Measurements from ENCODE around the gene PDGFB. TPM values are rescaled to one million over a fixed set of nuclear protein-coding genes. Genes with fewer than 3 reads are reported as not detected.

PDGFB gene
- total and polyA plus RNA-seq, 10 donors: 1.7 to 20.5 (median 8.5) TPM

GRCh38 chr22:39252461-39253434, 8.0 kb upstream of the PDGFB start:
- 25 to 37% (median 31%) methylated on average over 21 of the region's 21 CpGs for WGBS, 5 donors
- H3K27ac ChIP-seq: no peak overlapping the region
- H3K4me1 ChIP-seq: peaks cover 14 to 35% (median 29%) of the 10 kb centered on the region in 6 donors
- no peaks in the 10 kb centered on the region for H3K36me3 ChIP-seq
- H3K9me3 ChIP-seq: no peaks in the 10 kb centered on the region
- peaks cover 0 to 86% (median 21%) of the 10 kb centered on the region in 7 donors for H3K27me3 ChIP-seq (replicated peaks in 1 of 7)
- TF ChIP-seq POLR2A (IDR thresholded peaks at IDR 0.05) (no peak), POLR2AphosphoS5 (IDR thresholded peaks at IDR 0.05) (no peak), CTCF (IDR thresholded peaks at IDR 0.05 in 8 of 11, conservative IDR thresholded peaks at IDR 0.05 in 3 of 11) (no peak)
- no peak for DNase-seq
- no peak overlapping the region for H3K4me3 ChIP-seq
- intact Hi-C loops (cut with DNase I; ENCODE audit: low total_unique reads): loop anchor here (10.0 kb wide), 1 partner anchor 52 kb away; no protein-coding TSS in a partner anchor

- H3K4me3 ChIP-seq: no peak overlapping the region
- H3K36me3 ChIP-seq: no peaks in the 10 kb centered on the region
- H3K9me3 ChIP-seq: no peaks in the 10 kb centered on the region
- H3K27me3 ChIP-seq (replicated peaks in 1 of 7): peaks cover 0 to 94% (median 26%) of the 10 kb centered on the region in 7 donors
- intact Hi-C loops (cut with DNase I; ENCODE audit: low total_unique reads): loop anchor here (10.0 kb wide), 1 partner anchor 53 kb away; no protein-coding TSS in a partner anchor
- no peak for TF ChIP-seq CTCF (IDR thresholded peaks at IDR 0.05 in 8 of 11, conservative IDR thresholded peaks at IDR 0.05 in 3 of 11)
- TF ChIP-seq POLR2AphosphoS5 (IDR thresholded peaks at IDR 0.05): no peak
- TF ChIP-seq POLR2A (IDR thresholded peaks at IDR 0.05): no peak
- 77 to 86% (median 80%) methylated on average over 22 of the region's 22 CpGs for WGBS, 5 donors
- peaks cover 14 to 41% (median 31%) of the 10 kb centered on the region in 6 donors for H3K4me1 ChIP-seq
- H3K27ac ChIP-seq: no peak overlapping the region
- no peak for DNase-seq
Measured at GRCh38 chr22:39251762-39252460, 7.1 kb upstream of the PDGFB start.

DNA sequence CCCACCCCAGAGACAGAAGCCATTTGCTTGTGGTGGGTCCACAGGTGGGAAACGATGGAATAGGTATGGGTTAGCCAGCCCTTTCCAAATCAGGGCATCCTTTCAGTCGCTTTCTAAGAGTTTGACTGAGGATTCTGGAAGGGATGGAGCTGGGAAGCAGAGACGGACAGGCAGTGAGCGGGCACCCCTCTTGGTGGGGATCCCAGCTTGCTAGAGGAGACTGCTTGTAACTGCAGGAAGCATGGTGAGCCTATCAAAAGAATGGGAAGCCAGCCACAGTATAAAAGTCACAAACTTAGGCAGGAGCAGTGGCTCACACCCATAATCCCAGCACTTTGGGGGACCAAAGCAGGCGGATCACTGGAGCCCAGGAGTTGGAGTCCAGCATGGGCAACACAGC, 6.1 kb upstream of the PDGFB start:
- H3K4me1 ChIP-seq: peaks cover 14 to 48% (median 35%) of the 10 kb centered on the region in 6 donors
- H3K4me3 ChIP-seq: no peak overlapping the region
- TF ChIP-seq POLR2A (IDR thresholded peaks at IDR 0.05) (no peak), CTCF (IDR thresholded peaks at IDR 0.05 in 8 of 11, conservative IDR thresholded peaks at IDR 0.05 in 3 of 11) (no peak), POLR2AphosphoS5 (IDR thresholded peaks at IDR 0.05) (no peak)
- H3K27ac ChIP-seq: no peak overlapping the region
- H3K36me3 ChIP-seq: no peaks in the 10 kb centered on the region
- H3K27me3 ChIP-seq (replicated peaks in 1 of 7): peaks cover 0 to 98% (median 29%) of the 10 kb centered on the region in 7 donors
- 85 to 95% (median 90%) methylated on average over 5 of the region's 5 CpGs for WGBS, 5 donors
- H3K9me3 ChIP-seq: no peaks in the 10 kb centered on the region
- DNase-seq: no peak
- intact Hi-C loops (cut with DNase I; ENCODE audit: low total_unique reads): loop anchor here (10.0 kb wide), 1 partner anchor 54 kb away; no protein-coding TSS in a partner anchor
